Inferior parietal cortex (tissue), 1 donor: ENCODE measurements around the gene HBG1.
"Not testable (repeated sequence)": the region's sequence is repeated elsewhere in the genome, so short reads cannot be mapped to it uniquely, and the experiment has no call there.

Experiments
- DNase-seq: peaks from one replicate; pipeline ENCODE4 v3.0.0-alpha.2; 2016; ENCODE audit errors: extremely low spot score

HBG1 gene

GRCh38 chr11:5277807-5278382 is 28.2 kb upstream of the HBG1 start:
- DNase-seq: no peak

DNA sequence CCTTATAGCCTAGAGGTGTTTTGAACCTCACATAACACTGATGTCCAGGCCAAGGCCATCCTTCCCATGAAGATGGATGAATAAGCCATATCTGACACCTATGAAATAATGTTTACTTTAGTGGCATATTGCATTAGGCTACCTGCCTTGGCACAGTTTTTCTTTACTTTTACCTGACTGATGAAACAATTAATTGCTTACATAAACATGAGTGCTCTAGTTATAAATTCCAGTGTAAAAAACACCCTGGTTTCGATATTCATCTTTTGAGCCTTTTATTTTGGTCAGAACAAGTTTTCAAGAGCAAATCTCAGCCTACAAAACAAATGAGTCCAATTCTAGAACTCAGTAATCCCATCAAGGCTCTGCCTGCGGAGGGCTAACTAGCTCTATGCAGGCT is 27.0 kb upstream of the HBG1 start:
- no peak for DNase-seq

DNA sequence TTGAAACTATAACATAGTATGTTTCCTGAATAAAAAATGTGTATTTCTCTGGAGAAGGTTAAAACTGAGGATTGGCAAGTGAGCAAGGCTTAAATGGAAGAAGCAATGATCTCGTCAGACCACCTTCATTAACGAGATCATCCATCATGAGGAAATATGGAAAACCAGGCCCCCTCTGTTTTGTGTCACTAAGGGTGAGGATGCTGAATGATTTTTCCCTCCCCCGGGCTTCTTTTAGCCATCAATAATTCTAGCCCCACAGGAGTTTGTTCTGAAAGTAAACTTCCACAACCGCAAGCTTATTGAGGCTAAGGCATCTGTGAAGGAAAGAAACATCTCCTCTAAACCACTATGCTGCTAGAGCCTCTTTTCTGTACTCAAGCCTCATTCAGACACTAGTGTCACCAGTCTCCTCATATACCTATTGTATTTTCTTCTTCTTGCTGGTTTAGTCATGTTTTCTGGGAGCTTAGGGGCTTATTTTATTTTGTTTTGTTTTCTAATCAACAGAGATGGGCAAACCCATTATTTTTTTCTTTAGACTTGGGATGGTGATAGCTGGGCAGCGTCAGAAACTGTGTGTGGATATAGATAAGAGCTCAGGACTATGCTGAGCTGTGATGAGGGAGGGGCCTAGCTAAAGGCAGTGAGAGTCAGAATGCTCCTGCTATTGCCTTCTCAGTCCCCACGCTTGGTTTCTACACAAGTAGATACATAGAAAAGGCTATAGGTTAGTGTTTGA is 25.9 kb upstream of the HBG1 start:
- no peak for DNase-seq

DNA sequence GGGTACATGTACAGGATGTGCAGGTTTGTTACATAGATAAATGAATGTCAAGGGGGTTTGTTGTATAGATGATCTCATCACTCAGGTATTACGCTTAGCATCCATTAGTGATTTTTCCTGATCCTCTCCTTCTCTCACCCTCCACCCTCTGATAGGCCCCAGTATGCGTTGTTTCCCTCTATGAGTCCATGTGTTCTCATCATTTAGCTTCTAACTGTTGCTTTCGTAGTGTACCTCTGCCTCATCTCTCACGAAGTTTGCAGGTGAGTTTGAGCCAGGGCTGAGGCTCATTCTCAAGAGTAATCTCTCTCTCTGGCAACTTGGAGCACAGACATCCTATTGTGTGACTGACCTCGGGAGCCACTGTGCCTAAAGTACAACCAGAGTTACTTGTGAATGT is 24.7 kb upstream of the HBG1 start:
- no peak for DNase-seq

DNA sequence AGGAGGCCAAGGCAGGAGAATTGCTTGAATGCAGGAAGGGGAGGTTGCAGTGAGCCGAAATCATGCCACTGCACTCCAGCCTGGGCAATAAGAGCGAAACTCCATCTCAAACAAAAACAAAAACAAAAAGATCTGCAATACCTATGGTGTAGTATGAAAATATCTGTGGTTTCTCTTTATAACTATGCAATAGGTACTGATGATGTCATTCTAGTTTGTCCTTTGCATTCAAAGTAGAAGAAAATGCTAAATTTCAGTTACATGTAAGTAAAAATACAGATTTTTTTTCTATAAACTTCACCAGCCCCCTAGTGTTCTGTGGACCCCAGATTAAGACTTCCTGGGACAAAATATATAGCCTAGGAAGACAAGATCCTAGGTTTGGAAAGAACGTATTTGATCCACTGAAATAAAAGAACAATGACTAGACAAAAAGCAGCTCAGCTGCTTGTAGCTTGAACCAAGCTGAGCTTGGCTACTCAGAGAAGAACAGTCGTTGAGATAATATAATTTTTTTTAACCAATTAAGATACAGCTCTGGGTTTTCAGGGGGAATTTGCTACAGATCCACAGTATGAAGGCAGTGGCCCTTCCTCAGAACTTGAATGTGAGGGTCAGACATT is 22.8 kb upstream of the HBG1 start:
- no peak for DNase-seq

GRCh38 chr11:5269715-5270147 is 20.1 kb upstream of the HBG1 start, which contains the start of gene HBE1:
Gene HBE1, minus strand, starts transcription at chr11:5269945. Its CDS starts 55 bp downstream, at chr11:5269890.
- no peak for DNase-seq

DNA sequence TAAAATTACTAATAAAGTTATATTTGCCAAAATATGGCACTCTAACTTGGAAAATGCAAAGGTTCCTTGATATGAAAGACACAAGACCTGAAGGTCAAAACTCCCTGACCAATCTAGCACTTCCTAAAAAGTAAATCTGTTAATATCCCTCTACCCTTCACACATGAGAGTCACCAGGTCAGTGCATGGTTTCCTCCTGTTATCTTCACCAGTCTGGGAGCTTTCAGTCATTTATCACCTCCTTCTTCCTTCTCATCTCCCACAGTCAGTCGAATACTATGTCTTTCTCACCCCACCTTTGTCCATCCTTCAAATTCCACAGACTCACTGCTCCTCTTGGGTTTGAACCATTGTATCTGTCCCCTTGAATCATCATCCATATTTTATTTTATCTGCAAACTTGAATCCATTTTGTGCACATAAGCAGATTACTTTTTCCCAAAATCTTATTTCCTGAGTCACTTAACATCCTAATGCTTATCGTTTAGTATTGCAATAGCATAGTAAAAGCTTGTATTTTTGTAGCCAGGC is 17.4 kb upstream of the HBG1 start:
- no peak for DNase-seq

GRCh38 chr11:5266609-5267008 is 17.0 kb upstream of the HBG1 start:
- no peak for DNase-seq

- DNase-seq: no peak
Observed at GRCh38 chr11:5265832-5266231, 16.2 kb upstream of the HBG1 start.

DNA sequence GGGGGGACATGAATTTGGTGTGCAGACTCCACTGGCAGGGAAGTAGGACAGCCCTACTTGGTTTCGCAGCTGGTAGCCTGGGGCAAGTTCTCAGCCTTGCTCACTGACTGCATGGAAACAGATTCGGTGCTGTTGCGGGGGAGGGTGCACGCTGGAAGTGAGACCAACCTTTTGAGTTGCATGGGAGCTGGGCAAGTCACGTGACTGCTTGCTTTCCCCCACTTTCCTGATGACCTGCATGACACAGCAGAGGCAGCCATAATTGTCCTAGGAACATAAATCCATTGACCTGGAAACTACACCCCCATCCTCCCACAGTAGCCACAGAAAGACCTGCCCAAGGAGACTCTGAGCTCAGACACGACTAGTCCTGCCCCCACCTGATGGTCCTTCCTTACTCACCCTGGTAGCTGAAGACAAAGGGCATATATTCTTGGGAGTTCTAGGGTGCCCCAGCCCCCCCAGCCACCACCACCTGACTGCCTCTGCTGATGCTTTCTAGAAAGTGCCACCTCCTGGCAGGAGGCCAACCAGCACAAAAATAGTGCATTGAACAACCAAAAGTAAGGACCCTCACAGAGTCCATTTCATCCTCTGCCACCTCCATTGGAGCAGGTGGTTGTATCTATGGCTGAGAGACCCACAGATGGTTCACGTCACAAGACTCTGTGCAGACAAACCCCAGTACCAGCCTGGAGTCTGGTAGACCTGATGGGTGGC is 9.0 kb upstream of the HBG1 start:
- DNase-seq: no peak

DNA sequence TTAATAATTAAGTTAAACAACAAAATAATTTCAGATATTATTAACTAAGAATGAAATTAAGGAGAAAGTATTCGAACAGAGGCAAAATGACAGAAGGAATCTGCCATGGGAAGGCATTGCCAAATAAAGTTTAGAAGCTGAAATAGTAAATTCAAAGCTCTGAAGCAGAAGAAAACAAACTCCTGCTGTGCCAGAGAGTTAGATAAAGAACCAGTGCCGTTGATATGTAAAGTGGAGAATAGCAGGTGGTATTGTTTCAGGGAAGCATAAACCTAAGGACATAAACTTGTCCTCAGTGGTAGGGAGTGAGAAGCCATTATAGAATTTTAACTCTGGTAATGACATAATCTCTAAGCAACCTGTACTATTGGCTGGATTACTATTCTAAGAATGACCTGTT is 7.6 kb upstream of the HBG1 start:
- DNase-seq: no peak

- DNase-seq: not testable (repeated sequence)
Observed at GRCh38 chr11:5254646-5255413, 5.2 kb upstream of the HBG1 start, which contains the start of gene HBG2. Gene HBG2, minus strand, starts transcription at chr11:5254781. Its CDS starts 53 bp downstream, at chr11:5254728.

DNA sequence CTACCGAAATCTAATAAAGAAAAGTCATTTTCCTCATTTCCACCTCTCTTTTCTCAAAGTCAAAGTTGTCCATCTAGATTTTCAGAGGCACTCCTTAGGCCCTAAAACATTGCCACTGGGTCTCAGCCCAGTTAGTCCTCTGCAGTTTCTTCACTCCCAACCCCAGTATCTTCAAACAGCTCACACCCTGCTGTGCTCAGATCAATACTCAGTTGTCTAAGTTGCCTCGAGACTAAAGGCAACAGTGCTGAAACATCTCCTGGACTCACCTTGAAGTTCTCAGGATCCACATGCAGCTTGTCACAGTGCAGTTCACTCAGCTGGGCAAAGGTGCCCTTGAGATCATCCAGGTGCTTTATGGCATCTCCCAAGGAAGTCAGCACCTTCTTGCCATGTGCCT is 4.4 kb upstream of the HBG1 start:
- not testable (repeated sequence) for DNase-seq

GRCh38 chr11:5253440-5253839 is 3.8 kb upstream of the HBG1 start:
- not testable (repeated sequence) for DNase-seq

DNA sequence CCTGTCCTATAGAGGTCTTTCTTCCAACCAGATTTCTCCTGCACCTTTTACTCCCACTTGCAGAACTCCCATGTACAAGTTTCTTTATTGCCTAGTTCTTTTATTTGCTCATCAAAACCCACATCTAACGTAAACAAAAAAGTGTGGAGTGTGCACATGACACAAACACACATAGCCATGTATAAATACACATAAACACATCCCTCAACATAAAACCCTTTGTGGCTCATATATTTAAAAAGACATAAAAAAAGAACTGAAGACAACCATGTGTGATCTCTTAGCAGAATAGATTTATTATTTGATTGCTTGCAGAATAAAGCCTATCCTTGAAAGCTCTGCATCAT is 3.2 kb upstream of the HBG1 start:
- DNase-seq: no peak

DNA sequence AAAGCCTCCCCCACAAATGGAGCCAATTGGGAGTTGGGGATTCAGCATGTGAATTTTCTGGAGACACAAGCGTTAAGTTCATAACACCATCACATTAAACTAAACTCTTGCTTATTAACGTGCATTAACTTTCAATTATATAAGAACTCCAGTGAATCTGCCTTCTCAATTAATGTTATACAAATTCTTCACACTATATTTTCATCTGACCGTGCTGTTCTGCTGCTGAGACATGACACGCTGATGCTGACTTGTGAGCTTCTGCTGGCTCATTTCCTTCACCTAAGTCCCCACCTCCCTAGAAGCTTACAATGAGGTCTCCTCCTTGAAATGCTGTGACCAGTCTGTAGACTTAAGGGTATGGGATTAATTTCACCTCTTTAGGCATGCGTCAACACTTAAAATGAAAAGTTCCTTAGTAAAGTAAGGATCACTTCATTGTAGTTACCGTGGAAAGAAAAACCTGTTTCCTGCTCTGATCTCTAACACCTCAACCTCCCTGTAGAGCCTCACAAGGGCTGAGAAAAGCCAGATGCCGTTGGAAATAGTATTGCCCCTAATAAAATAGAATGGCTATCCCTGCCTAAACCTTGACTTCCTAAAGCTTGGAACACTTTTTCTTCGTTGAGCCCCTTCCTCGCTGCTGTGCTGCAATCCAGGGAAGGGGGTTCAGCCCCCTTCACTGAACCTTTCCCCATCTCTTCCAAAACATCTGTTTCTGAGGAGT is 2.7 kb upstream of the HBG1 start:
- no peak for DNase-seq

GRCh38 chr11:5251746-5252145 is 2.1 kb upstream of the HBG1 start:
- DNase-seq: no peak

- DNase-seq: no peak
Observed at GRCh38 chr11:5250543-5251204, 1.0 kb upstream of the HBG1 start.

- DNase-seq: not testable (repeated sequence)
Observed at GRCh38 chr11:5248498-5248897, 1.2 kb downstream of the HBG1 start.
